ENCODE results near the gene EFHD1. TPM values are rescaled to one million over a fixed set of nuclear protein-coding genes. Genes with fewer than 3 reads are reported as not detected.
A peak's percentile ranks its signal among the peaks of the same experiment; 100 is the strongest.

Gene EFHD1
- total and polyA plus RNA-seq, 2 of the 13 experiments (the other 11 are each of a cell fraction or from before 2014, with no cell fraction given): 0.09 TPM; not detected in 1

DNA sequence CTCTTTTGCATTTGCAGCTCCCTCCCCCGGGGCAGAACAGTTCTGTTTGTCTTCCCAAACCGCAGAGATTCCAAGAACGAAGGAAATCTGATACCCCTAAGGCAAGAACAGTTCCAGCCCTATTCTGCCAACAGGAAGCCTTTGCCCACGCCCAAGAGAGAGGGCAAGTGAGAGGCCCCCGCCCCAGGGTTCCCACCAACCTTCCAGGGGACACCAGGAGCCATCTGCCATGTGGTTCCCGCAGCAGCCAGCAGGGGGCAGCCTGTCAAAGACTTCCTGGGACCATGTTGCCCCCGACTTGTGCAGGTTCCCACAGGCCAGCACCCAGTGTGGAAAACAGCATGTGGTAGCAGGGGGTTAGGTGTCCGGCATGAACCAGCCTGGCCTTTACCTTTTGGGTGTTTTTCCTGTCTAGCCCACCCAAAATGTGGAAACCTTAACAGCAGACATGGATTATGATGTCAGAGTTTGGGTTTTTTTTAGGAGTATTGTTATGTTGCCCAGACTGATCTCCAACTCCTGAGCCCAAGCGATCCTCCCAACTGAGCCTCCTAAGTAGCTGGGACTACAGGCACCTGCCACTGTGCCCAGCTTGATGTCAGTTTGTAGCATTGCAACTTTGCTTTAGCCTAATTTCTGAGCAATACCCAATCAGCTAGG is 21.7 kb upstream of the EFHD1 start (continued):
- TF ChIP-seq HNRNPL (IDR thresholded peaks at IDR 0.05; ENCODE audit: low read depth, low read length): 0 out of 2 replicates have a peak, but pooled peaks have one; percentile 35
- 0 out of 2 replicates have a peak, but pooled peaks have one; percentile 48 for TF ChIP-seq NFKB2 (CRISPR knock-in tag; IDR thresholded peaks at IDR 0.05; ENCODE audit: borderline replicate concordance)
- TF ChIP-seq ETV6 (CRISPR knock-in tag; conservative IDR thresholded peaks at IDR 0.05): no peak
- 0 out of 2 replicates have a peak, but pooled peaks have one; percentile 38 for TF ChIP-seq ZNF124 (CRISPR knock-in tag; IDR thresholded peaks at IDR 0.05)
- TF ChIP-seq SNRNP70 (IDR thresholded peaks at IDR 0.05; ENCODE audit: low read depth, low read length): no peak
- TF ChIP-seq IKZF1 (IDR thresholded peaks at IDR 0.05): no peak
- TF ChIP-seq ZFP41 (CRISPR knock-in tag; IDR thresholded peaks at IDR 0.05; ENCODE audit: borderline replicate concordance): no peak
- TF ChIP-seq ZMYM3 (CRISPR knock-in tag; IDR thresholded peaks at IDR 0.05): peak; percentile 33; the same call in 1 of the 2 replicates
- peak; percentile 64 for TF ChIP-seq GABPB1 (CRISPR knock-in tag; IDR thresholded peaks at IDR 0.05)
- TF ChIP-seq, protein P1, sequence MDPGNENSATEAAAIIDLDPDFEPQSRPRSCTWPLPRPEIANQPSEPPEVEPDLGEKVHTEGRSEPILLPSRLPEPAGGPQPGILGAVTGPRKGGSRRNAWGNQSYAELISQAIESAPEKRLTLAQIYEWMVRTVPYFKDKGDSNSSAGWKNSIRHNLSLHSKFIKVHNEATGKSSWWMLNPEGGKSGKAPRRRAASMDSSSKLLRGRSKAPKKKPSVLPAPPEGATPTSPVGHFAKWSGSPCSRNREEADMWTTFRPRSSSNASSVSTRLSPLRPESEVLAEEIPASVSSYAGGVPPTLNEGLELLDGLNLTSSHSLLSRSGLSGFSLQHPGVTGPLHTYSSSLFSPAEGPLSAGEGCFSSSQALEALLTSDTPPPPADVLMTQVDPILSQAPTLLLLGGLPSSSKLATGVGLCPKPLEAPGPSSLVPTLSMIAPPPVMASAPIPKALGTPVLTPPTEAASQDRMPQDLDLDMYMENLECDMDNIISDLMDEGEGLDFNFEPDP (CRISPR knock-in tag; conservative IDR thresholded peaks at IDR 0.05): no peak
- TF ChIP-seq ZNF557 (CRISPR knock-in tag; IDR thresholded peaks at IDR 0.05): no peak
- no peak for TF ChIP-seq RBFOX2 (IDR thresholded peaks at IDR 0.05; ENCODE audit: low read depth, low read length)
- TF ChIP-seq ZNF260 (CRISPR knock-in tag; IDR thresholded peaks at IDR 0.05; ENCODE audit: borderline replicate concordance, low read depth): no peak
- TF ChIP-seq PITX1 (CRISPR knock-in tag; IDR thresholded peaks at IDR 0.05): peak; percentile 30; the same call in 1 of the 2 replicates
- TF ChIP-seq ZNF350 (CRISPR knock-in tag; IDR thresholded peaks at IDR 0.05; ENCODE audit: borderline replicate concordance, low read depth): 0 out of 2 replicates have a peak, but pooled peaks have one; percentile 15
- no peak for TF ChIP-seq ZNF333 (CRISPR knock-in tag; IDR thresholded peaks at IDR 0.05; ENCODE audit: borderline replicate concordance)

All from HepG2 (cell line).